ENCODE data around the gene TMPRSS6. TPM values are rescaled to one million over a fixed set of nuclear protein-coding genes. Genes with fewer than 3 reads are reported as not detected.

Gene TMPRSS6
- total and polyA plus RNA-seq, 3 donors from 2014 or later = 1.5 to 4.0 (median 3.4) TPM

GRCh38 chr22:37059876-37060449, 49.5 kb downstream of the TMPRSS6 start:
- 93% methylated on average over 9 of the region's 9 CpGs; no CpG with 5 or more reads in 1 of the 2 donors for WGBS, 2 donors
- no peak for DNase-seq
- no peaks in the 10 kb centered on the region for H3K27me3 ChIP-seq
- H3K36me3 ChIP-seq (ENCODE audit: low read depth, missing control alignments) = no peaks in the 10 kb centered on the region
- no peaks in the 10 kb centered on the region for H3K9me3 ChIP-seq
- H3K4me3 ChIP-seq = no peak overlapping the region
- no peak overlapping the region for H3K27ac ChIP-seq
- intact Hi-C loops (cut with DNase I; ENCODE audit: low total_unique reads) = no loop called here
- TF ChIP-seq, protein P1, sequence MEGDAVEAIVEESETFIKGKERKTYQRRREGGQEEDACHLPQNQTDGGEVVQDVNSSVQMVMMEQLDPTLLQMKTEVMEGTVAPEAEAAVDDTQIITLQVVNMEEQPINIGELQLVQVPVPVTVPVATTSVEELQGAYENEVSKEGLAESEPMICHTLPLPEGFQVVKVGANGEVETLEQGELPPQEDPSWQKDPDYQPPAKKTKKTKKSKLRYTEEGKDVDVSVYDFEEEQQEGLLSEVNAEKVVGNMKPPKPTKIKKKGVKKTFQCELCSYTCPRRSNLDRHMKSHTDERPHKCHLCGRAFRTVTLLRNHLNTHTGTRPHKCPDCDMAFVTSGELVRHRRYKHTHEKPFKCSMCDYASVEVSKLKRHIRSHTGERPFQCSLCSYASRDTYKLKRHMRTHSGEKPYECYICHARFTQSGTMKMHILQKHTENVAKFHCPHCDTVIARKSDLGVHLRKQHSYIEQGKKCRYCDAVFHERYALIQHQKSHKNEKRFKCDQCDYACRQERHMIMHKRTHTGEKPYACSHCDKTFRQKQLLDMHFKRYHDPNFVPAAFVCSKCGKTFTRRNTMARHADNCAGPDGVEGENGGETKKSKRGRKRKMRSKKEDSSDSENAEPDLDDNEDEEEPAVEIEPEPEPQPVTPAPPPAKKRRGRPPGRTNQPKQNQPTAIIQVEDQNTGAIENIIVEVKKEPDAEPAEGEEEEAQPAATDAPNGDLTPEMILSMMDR (IDR thresholded peaks at IDR 0.05) = no peak
- TF ChIP-seq POLR2A (IDR thresholded peaks at IDR 0.05) = no peak
- no peaks in the 10 kb centered on the region for H3K4me1 ChIP-seq

DNA sequence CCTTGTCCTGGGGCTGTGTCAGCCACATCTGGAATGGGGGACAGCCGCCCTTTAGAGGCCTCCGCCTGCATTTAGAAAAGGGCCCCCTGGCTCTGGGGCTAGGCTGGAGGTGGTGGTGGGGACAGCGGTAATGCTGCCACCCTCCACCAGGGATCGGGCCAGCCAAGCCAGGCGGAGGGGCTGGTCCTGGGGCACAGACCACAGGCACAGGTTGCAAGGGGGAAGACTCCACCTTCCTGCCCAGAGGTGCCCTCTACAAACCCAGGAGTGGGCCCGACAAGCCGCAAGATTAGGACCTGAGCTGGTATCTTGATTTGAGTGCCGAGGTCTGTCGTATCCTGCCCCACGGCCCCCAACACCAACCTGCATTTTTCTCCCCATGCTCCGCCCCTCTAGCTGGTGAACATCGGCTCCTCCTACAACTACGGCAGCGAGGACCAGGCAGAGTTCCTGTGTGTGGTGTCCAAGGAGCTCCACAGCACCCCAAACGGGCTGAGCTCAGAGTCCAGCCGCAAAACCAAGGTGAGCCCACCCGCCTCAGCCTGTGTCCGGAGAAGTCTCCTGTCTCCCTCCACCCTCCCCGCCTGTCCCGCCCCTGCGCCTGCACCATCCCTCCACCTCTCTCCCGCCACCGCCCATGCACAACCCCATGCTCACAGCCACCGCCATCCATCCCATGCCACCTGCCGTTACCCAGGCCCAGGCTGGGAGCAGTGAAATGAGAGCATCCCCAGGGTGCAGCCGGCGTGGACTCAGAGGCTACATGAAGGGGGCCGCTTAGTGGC, 50.4 kb downstream of the TMPRSS6 start:
- intact Hi-C loops (cut with DNase I; ENCODE audit: low total_unique reads) = no loop called here
- H3K4me1 ChIP-seq = no peaks in the 10 kb centered on the region
- H3K27ac ChIP-seq = no peak overlapping the region
- DNase-seq = no peak
- no peaks in the 10 kb centered on the region for H3K27me3 ChIP-seq
- no peaks in the 10 kb centered on the region for H3K36me3 ChIP-seq (ENCODE audit: low read depth, missing control alignments)
- H3K4me3 ChIP-seq = no peak overlapping the region
- WGBS, 2 donors = 92 to 95% methylated on average over 22 to 28 of the region's 28 CpGs
- no peaks in the 10 kb centered on the region for H3K9me3 ChIP-seq
- TF ChIP-seq, protein P1 (IDR thresholded peaks at IDR 0.05) = no peak
- no peak for TF ChIP-seq POLR2A (IDR thresholded peaks at IDR 0.05)

GRCh38 chr22:37057796-37058510, 51.6 kb downstream of the TMPRSS6 start:
- 91 to 92% methylated on average over 7 to 12 of the region's 12 CpGs for WGBS, 2 donors
- Histone ChIP-seq H3K9me3 (no peaks in the 10 kb centered on the region), H3K27me3 (no peaks in the 10 kb centered on the region), H3K27ac (no peak overlapping the region), H3K4me1 (no peaks in the 10 kb centered on the region), H3K4me3 (no peak overlapping the region), H3K36me3 (ENCODE audit: low read depth, missing control alignments) (no peaks in the 10 kb centered on the region)
- intact Hi-C loops (cut with DNase I; ENCODE audit: low total_unique reads) = no loop called here
- no peak for DNase-seq
- no peak for TF ChIP-seq POLR2A (IDR thresholded peaks at IDR 0.05)
- TF ChIP-seq, protein P1 (IDR thresholded peaks at IDR 0.05) = no peak

DNA sequence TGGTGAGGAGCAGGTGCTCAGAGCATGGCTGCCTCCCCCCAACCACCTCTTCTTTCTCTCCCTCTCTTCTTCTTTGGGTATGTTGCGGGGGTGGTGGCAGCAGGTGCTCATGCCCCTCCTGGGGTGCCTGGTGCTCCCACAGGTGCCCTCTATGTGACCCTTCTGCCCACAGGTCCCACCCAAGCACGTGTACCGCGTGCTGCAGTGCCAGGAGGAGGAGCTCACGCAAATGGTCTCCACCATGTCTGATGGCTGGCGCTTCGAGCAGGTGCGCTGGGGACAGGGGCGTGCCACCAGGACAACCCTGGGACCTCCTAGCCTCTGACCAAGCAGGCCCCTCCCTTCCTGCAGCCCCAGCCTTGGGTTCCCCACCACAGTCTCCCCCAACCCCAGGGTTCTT, 52.3 kb downstream of the TMPRSS6 start:
- H3K4me1 ChIP-seq = peaks cover 5% of the 10 kb centered on the region
- WGBS, 2 donors = 82 to 87% methylated on average over 6 to 9 of the region's 9 CpGs
- H3K4me3 ChIP-seq = no peak overlapping the region
- H3K9me3 ChIP-seq = no peaks in the 10 kb centered on the region
- DNase-seq = no peak
- intact Hi-C loops (cut with DNase I; ENCODE audit: low total_unique reads) = no loop called here
- H3K27me3 ChIP-seq = no peaks in the 10 kb centered on the region
- H3K36me3 ChIP-seq (ENCODE audit: low read depth, missing control alignments) = no peaks in the 10 kb centered on the region
- TF ChIP-seq POLR2A (IDR thresholded peaks at IDR 0.05) = no peak
- TF ChIP-seq, protein P1 (IDR thresholded peaks at IDR 0.05) = no peak
- no peak overlapping the region for H3K27ac ChIP-seq

Data from testis (tissue), 3 donors.